GM21447 (cell line): ENCODE data around the gene CEACAM4.

Experiments
- ATAC-seq: cut with Tn5 transposase; IDR thresholded peaks from one replicate; pipeline ENCODE4 v1.9.1; 2021; ENCODE audit not compliant: unreplicated experiment

Gene CEACAM4

GRCh38 chr19:41617941-41618730, 8.7 kb downstream of the CEACAM4 start:
- no peak for ATAC-seq

- ATAC-seq: no peak
Observed at GRCh38 chr19:41616792-41617621, 9.9 kb downstream of the CEACAM4 start.

- ATAC-seq: no peak
Observed at GRCh38 chr19:41615207-41615606, 11.7 kb downstream of the CEACAM4 start.

- no peak for ATAC-seq
Observed at GRCh38 chr19:41612483-41612882, 14.4 kb downstream of the CEACAM4 start.

GRCh38 chr19:41610789-41611188, 16.1 kb downstream of the CEACAM4 start:
- ATAC-seq: no peak

GRCh38 chr19:41607668-41608067, 19.2 kb downstream of the CEACAM4 start:
- no peak for ATAC-seq

GRCh38 chr19:41606215-41606837, 20.5 kb downstream of the CEACAM4 start:
- ATAC-seq: no peak

- ATAC-seq: no peak
Observed at GRCh38 chr19:41604831-41605230, 22.0 kb downstream of the CEACAM4 start.

GRCh38 chr19:41601771-41602170, 25.1 kb downstream of the CEACAM4 start:
- ATAC-seq: no peak

- ATAC-seq: no peak
Observed at GRCh38 chr19:41599175-41599966, 27.5 kb downstream of the CEACAM4 start.

- no peak for ATAC-seq
Observed at GRCh38 chr19:41597600-41598041, 29.3 kb downstream of the CEACAM4 start.

GRCh38 chr19:41595890-41596280, 31.0 kb downstream of the CEACAM4 start:
- ATAC-seq: no peak

GRCh38 chr19:41595258-41595889, 31.5 kb downstream of the CEACAM4 start:
- ATAC-seq: no peak

- ATAC-seq: no peak
Observed at GRCh38 chr19:41591951-41592562, 34.8 kb downstream of the CEACAM4 start.

- ATAC-seq: no peak
Observed at GRCh38 chr19:41590936-41591335, 35.9 kb downstream of the CEACAM4 start.

GRCh38 chr19:41589371-41589770, 37.5 kb downstream of the CEACAM4 start:
- ATAC-seq: no peak

- no peak for ATAC-seq
Observed at GRCh38 chr19:41588497-41589209, 38.2 kb downstream of the CEACAM4 start.

GRCh38 chr19:41587838-41588210, 39.0 kb downstream of the CEACAM4 start:
- ATAC-seq: no peak

GRCh38 chr19:41587101-41587837, 39.6 kb downstream of the CEACAM4 start:
- no peak for ATAC-seq
